ENCODE measurements around the gene EPB41L1. TPM values are rescaled to one million over a fixed set of nuclear protein-coding genes. Genes with fewer than 3 reads are reported as not detected.

EPB41L1 gene
- polyA plus RNA-seq, 1 donor from 2014 or later, result 38.2 TPM

GRCh38 chr20:36120991-36121390 lies 33.5 kb upstream of the EPB41L1 start:
- H3K9me3 ChIP-seq (ENCODE audit: low read length), result no peaks in the 10 kb centered on the region
- no peak for TF ChIP-seq RAD21 (conservative IDR thresholded peaks at IDR 0.05)
- no peaks in the 10 kb centered on the region for H3K27me3 ChIP-seq (ENCODE audit: insufficient read depth, low read depth, low read length)
- H3K9ac ChIP-seq (ENCODE audit: low read length), result no peak overlapping the region
- H2AFZ ChIP-seq (ENCODE audit: low read depth, low read length), result no peak overlapping the region
- no peaks in the 10 kb centered on the region for H3K9me2 ChIP-seq (ENCODE audit: insufficient read depth, low read length)
- H3K79me2 ChIP-seq (replicated peaks; ENCODE audit: insufficient read depth, low read length), result no peaks in the 10 kb centered on the region
- no peaks in the 10 kb centered on the region for H4K20me1 ChIP-seq (ENCODE audit: insufficient read depth)
- no peak overlapping the region for H3K27ac ChIP-seq (ENCODE audit: low read length)
- no peak overlapping the region for H3K4me3 ChIP-seq (ENCODE audit: low read length)
- no peaks in the 10 kb centered on the region for H3K36me3 ChIP-seq (ENCODE audit: insufficient read depth, low read length)
- H3F3A ChIP-seq (ENCODE audit: insufficient read depth, low read length, poor library complexity, severe bottlenecking), result no peaks in the 10 kb centered on the region
- no peak overlapping the region for H3K4me2 ChIP-seq (ENCODE audit: low read length)

- no peak overlapping the region for H3K4me2 ChIP-seq (ENCODE audit: low read length)
- H2AFZ ChIP-seq (ENCODE audit: low read depth, low read length), result no peak overlapping the region
- no peak overlapping the region for H3K4me3 ChIP-seq (ENCODE audit: low read length)
- no peak overlapping the region for H3K27ac ChIP-seq (ENCODE audit: low read length)
- no peaks in the 10 kb centered on the region for H3K36me3 ChIP-seq (ENCODE audit: insufficient read depth, low read length)
- no peaks in the 10 kb centered on the region for H3K9me2 ChIP-seq (ENCODE audit: insufficient read depth, low read length)
- no peak for TF ChIP-seq TAF1 (IDR thresholded peaks at IDR 0.05; ENCODE audit: low read depth)
- no peak for TF ChIP-seq CTCF (IDR thresholded peaks at IDR 0.05; ENCODE audit: poor library complexity, severe bottlenecking)
- TF ChIP-seq EZH2 (IDR thresholded peaks at IDR 0.05; ENCODE audit: borderline replicate concordance, insufficient read depth, low read length, poor library complexity, severe bottlenecking), result no peak
- TF ChIP-seq MXI1 (conservative IDR thresholded peaks at IDR 0.05; ENCODE audit: poor library complexity, severe bottlenecking), result no peak
- no peaks in the 10 kb centered on the region for H4K20me1 ChIP-seq (ENCODE audit: insufficient read depth)
- no peaks in the 10 kb centered on the region for H3K27me3 ChIP-seq (ENCODE audit: insufficient read depth, low read depth, low read length)
- no peak overlapping the region for H3K9ac ChIP-seq (ENCODE audit: low read length)
- no peaks in the 10 kb centered on the region for H3K9me3 ChIP-seq (ENCODE audit: low read length)
- H3F3A ChIP-seq (ENCODE audit: insufficient read depth, low read length, poor library complexity, severe bottlenecking), result no peaks in the 10 kb centered on the region
- no peaks in the 10 kb centered on the region for H3K79me2 ChIP-seq (replicated peaks; ENCODE audit: insufficient read depth, low read length)
These were observed 32.3 kb upstream of the EPB41L1 start for GRCh38 chr20:36121981-36122930.

- Histone ChIP-seq H3K9ac (ENCODE audit: low read length) (no peak overlapping the region), H3K9me2 (ENCODE audit: insufficient read depth, low read length) (no peaks in the 10 kb centered on the region), H3K4me3 (ENCODE audit: low read length) (no peak overlapping the region), H3K79me2 (replicated peaks; ENCODE audit: insufficient read depth, low read length) (no peaks in the 10 kb centered on the region), H3K27me3 (ENCODE audit: insufficient read depth, low read depth, low read length) (no peaks in the 10 kb centered on the region), H3K4me2 (ENCODE audit: low read length) (no peak overlapping the region), H4K20me1 (ENCODE audit: insufficient read depth) (no peaks in the 10 kb centered on the region), H2AFZ (ENCODE audit: low read depth, low read length) (no peak overlapping the region), H3K27ac (ENCODE audit: low read length) (no peak overlapping the region), H3K9me3 (ENCODE audit: low read length) (no peaks in the 10 kb centered on the region), H3K36me3 (ENCODE audit: insufficient read depth, low read length) (no peaks in the 10 kb centered on the region), H3F3A (ENCODE audit: insufficient read depth, low read length, poor library complexity, severe bottlenecking) (no peaks in the 10 kb centered on the region)
- no peak for TF ChIP-seq EZH2 (IDR thresholded peaks at IDR 0.05; ENCODE audit: borderline replicate concordance, insufficient read depth, low read length, poor library complexity, severe bottlenecking)
- no peak for TF ChIP-seq CTCF (IDR thresholded peaks at IDR 0.05; ENCODE audit: poor library complexity, severe bottlenecking)
- no peak for TF ChIP-seq REST (IDR thresholded peaks at IDR 0.05; ENCODE audit: borderline replicate concordance)
- no peak for TF ChIP-seq RAD21 (conservative IDR thresholded peaks at IDR 0.05)
- TF ChIP-seq TAF1 (IDR thresholded peaks at IDR 0.05; ENCODE audit: low read depth), result no peak
- TF ChIP-seq POLR2AphosphoS5 (IDR thresholded peaks at IDR 0.05), result no peak
- no peak for TF ChIP-seq EP300 (conservative IDR thresholded peaks at IDR 0.05; ENCODE audit: poor library complexity, severe bottlenecking)
- no peak for TF ChIP-seq SMC3 (conservative IDR thresholded peaks at IDR 0.05; ENCODE audit: poor library complexity)
- no peak for TF ChIP-seq MXI1 (conservative IDR thresholded peaks at IDR 0.05; ENCODE audit: poor library complexity, severe bottlenecking)
These were observed 31.6 kb upstream of the EPB41L1 start for GRCh38 chr20:36122931-36123288.
